ENCODE measurements around the gene ASCL3.
"Not testable (repeated sequence)": the region's sequence is repeated elsewhere in the genome, so short reads cannot be mapped to it uniquely, and the experiment has no call there.

The ASCL3 gene

DNA sequence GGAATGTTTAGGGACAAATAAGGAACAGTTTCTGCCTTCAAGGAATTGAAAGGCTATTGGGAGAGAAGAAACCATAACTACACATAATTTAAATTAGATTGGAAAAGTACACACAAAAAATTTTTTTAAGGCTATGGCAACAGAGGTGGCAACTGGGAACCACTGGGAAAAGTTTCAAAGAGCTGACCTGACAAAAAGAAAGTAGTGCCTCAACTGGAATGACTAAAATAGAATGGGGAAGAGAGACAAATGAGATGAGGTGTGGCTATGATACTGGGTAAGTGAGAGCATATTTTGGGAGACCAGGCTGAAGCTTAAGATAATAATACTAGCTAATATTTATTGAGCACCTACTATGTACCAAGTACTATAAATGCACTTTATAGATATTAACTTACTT is 34.7 kb downstream of the ASCL3 start:
- no peak for DNase-seq

DNA sequence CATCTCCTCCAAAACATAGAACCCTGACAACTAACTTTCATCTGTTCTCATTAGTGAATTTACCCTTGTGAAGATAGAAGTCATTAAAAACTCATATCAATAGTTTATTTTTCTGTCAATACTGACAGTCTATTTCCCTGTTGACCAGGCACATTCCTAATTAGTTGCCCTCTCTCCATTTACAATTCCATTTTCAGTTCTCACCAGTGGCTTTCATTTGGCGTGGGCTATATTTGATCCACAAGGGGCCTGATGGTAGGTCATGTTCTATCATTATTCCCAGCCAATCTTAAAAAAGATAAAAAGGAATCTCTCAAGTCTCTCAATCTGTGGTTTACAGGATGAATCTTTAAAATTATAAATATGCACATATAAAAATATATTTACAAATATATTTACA is 35.7 kb downstream of the ASCL3 start:
- no peak for DNase-seq

DNA sequence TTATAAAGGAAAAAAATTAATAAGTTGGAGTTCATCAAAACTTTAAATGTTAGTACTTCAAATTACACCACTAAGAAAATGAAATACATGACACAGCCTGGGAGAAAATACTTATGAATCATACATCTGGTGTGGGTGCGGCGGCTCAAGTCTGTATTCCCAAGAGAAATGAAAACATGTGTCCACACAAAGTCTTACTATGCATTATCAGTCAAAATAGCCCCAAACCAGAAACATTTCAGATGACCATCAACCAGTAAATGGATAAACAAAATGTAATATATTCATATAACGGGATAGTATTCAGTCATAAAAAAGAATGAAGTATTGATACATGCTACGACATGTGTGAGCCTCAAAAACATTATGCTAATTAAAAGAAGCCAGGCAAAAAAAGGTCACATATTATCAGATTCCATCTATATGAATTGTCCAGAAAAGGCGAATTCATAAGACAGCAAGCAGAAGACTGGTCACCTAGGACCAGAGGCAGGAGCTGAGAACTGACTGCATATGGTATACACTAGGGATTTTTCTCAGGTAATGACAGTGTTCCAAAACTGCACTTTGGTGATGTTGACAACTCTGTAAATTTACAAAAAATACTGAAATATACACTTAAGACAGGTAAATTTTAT is 37.2 kb downstream of the ASCL3 start:
- no peak for DNase-seq

DNA sequence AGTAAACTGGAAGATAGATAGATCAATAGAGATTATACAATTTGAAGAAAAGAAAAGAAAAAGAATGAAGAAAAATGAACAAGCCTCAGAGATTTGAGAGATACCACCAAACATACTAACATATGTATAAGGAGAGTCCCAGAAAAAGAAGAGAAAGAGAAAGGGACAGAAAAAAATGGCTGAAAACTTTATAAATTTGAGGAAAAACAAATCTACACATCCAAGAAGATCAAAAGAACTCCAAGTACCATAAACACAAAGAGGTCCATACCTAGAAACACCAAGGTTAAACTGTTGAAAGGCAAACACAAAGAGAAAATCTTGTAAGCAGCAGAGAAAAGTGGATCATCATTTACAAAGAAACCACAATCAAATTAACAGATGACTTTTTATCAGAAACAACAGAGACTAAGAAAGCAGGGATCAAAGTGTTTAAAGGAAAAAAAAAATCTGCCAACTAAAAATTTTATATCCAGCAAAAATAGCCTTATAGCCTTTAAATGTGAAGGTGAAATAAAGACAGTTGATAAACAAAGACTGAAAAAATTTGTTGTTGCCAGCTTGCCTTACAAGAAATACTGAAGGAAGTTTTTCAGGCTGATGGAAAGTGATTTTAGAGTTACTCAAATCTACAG is 43.6 kb downstream of the ASCL3 start:
- DNase-seq: no peak

DNA sequence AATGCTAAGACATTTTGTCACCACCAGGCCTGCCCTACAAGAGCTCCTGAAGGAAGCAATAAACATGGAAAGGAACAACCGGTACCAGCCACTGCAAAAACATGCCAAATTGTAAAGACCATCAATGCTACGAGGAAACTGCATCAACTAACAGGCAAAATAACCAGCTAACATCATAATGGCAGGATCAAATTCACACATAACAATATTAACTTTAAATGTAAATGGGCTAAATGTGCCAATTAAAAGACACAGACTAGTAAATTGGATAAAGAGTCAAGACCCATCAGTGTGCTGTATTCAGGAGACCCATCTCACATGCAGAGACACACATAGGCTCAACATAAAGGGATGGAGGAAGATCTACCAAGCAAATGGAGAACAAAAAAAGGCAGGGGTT is 51.6 kb downstream of the ASCL3 start:
- not testable (repeated sequence) for DNase-seq

All from NCI-H510A treated with DMSO at 0.1 percent for 48 hours (cell line).